ENCODE results near the gene ACTL8.

Gene ACTL8

GRCh38 chr1:17841944-17842343 lies 86.8 kb downstream of the ACTL8 start:
- in situ Hi-C loops (cut with HindIII; ENCODE audit: low sequenced_read_pairs), result no loop called here
- no peak for TF ChIP-seq CTCF (IDR thresholded peaks at IDR 0.05; ENCODE audit: low read depth, low read length, missing control alignments)
- DNase-seq (ENCODE audit: low read depth), result no peak
- no peak overlapping the region for H3K4me3 ChIP-seq (ENCODE audit: low read depth, low read length)

DNA sequence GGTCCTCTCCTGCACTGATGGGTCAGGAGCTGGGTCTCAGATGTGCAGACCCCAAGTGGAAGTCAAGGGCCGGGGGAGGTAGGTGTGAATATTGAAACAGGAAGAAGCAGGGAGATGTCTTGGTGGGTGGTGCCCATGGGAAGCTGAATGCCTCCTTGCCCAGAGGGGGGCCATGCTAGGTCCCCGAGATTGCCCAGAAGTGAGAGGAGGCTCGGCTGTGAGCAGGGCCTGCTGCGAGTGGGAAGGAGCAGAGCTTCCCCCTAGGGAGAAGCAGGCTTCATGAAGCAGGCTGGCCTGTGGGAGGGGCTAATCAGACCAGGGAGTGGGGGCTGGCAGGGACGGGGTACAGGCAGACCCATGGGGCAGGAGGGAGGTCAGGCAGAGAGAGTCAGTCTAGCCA lies 87.6 kb downstream of the ACTL8 start:
- in situ Hi-C loops (cut with HindIII; ENCODE audit: low sequenced_read_pairs), result no loop called here
- no peak for DNase-seq (ENCODE audit: low read depth)

GRCh38 chr1:17844185-17844826 lies 89.2 kb downstream of the ACTL8 start:
- no peak for TF ChIP-seq CTCF (IDR thresholded peaks at IDR 0.05; ENCODE audit: low read depth, low read length, missing control alignments)
- no peak for DNase-seq (ENCODE audit: low read depth)
- H3K4me3 ChIP-seq (ENCODE audit: low read depth, low read length), result no peak overlapping the region
- in situ Hi-C loops (cut with HindIII; ENCODE audit: low sequenced_read_pairs), result no loop called here

More for the DNA sequence above, 87.6 kb downstream of the ACTL8 start:
- no peak overlapping the region for H3K4me3 ChIP-seq (ENCODE audit: low read depth, low read length)
- TF ChIP-seq CTCF (IDR thresholded peaks at IDR 0.05; ENCODE audit: low read depth, low read length, missing control alignments), result no peak

DNA sequence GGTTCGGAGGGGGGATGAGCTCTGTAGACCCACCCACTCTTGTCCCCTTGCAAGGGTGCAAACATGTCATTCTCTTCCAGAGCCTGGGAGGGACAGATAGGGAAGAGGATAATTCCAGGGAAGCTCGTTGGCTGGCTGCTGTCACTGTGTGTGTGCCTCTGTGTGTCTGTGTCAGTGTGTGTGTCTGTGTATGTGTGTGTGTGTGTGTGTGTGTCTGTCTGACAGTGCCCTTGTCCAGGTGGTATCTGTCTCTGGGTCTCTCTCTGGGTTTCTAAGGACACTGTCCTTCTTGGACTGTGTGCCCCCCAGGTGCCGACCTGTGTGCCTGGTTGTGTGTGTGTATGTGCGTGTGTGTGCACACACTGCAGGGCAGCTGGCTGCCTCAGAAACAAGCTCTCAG lies 90.5 kb downstream of the ACTL8 start:
- no peak for TF ChIP-seq CTCF (IDR thresholded peaks at IDR 0.05; ENCODE audit: low read depth, low read length, missing control alignments)
- no peak for DNase-seq (ENCODE audit: low read depth)
- in situ Hi-C loops (cut with HindIII; ENCODE audit: low sequenced_read_pairs), result no loop called here
- H3K4me3 ChIP-seq (ENCODE audit: low read depth, low read length), result no peak overlapping the region

GRCh38 chr1:17846341-17846740 lies 91.2 kb downstream of the ACTL8 start:
- H3K4me3 ChIP-seq (ENCODE audit: low read depth, low read length), result no peak overlapping the region
- in situ Hi-C loops (cut with HindIII; ENCODE audit: low sequenced_read_pairs), result no loop called here
- TF ChIP-seq CTCF (IDR thresholded peaks at IDR 0.05; ENCODE audit: low read depth, low read length, missing control alignments), result no peak
- no peak for DNase-seq (ENCODE audit: low read depth)

DNA sequence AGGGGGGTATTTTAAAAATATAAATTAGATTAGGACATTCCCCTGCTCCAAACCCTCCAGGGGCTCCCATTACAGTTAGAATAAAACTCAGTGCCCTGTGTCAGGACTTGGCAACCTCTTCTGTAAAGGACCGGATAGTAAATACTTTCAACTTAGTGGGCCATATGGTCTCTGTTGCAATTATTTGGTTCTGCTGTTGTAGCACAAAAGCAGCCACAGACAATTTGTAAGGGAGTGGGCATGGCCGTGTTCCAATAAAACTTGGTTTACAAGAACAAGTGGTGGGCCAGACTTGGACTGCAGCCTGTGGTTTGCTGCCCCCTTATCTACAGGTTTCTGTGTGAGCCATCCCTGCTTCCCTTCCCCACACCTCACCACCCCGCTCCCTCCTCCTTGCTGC lies 92.0 kb downstream of the ACTL8 start:
- DNase-seq (ENCODE audit: low read depth), result no peak
- no peak overlapping the region for H3K4me3 ChIP-seq (ENCODE audit: low read depth, low read length)
- in situ Hi-C loops (cut with HindIII; ENCODE audit: low sequenced_read_pairs), result no loop called here
- no peak for TF ChIP-seq CTCF (IDR thresholded peaks at IDR 0.05; ENCODE audit: low read depth, low read length, missing control alignments)

All from astrocyte of the cerebellum (primary cell).